Ishikawa (cell line): Measurements from ENCODE around the gene ARL10.

Source experiments
- CEBPB ChIP-seq: IDR thresholded peaks from 2 replicates; pipeline ENCODE4 v1.6.1; 2012
- CREB1 ChIP-seq: IDR thresholded peaks from 2 replicates; pipeline ENCODE4 v1.6.1; 2012; ENCODE audit warnings: low read depth
- EGR1 ChIP-seq: IDR thresholded peaks from 2 replicates; pipeline ENCODE4 v1.6.1; 2012
- EP300 ChIP-seq: IDR thresholded peaks from 2 replicates; pipeline ENCODE4 v1.6.1; 2012; ENCODE audit warnings: borderline replicate concordance
- FOXM1 ChIP-seq: IDR thresholded peaks from 2 replicates; pipeline ENCODE4 v1.6.1; 2012; ENCODE audit warnings: low read depth, borderline replicate concordance
- MAX ChIP-seq: IDR thresholded peaks from 2 replicates; pipeline ENCODE4 v1.6.1; 2012
- NFIC ChIP-seq: IDR thresholded peaks from 2 replicates; pipeline ENCODE4 v1.6.1; 2012
- RAD21 ChIP-seq: IDR thresholded peaks from 2 replicates; pipeline ENCODE4 v1.6.1; 2012; ENCODE audit warnings: low read depth
- REST ChIP-seq: IDR thresholded peaks from 2 replicates; pipeline ENCODE4 v1.6.1; 2012; ENCODE audit warnings: low read depth, mild to moderate bottlenecking
- TAF1 ChIP-seq: IDR thresholded peaks from 2 replicates; pipeline ENCODE4 v1.6.1; 2012; ENCODE audit warnings: low read depth, mild to moderate bottlenecking
- TCF12 ChIP-seq: IDR thresholded peaks from 2 replicates; pipeline ENCODE4 v1.6.1; 2012; ENCODE audit warnings: low read depth
- TEAD4 ChIP-seq: IDR thresholded peaks from 2 replicates; pipeline ENCODE4 v1.6.1; 2012
- YY1 ChIP-seq: IDR thresholded peaks from 2 replicates; pipeline ENCODE4 v1.6.1; 2012; ENCODE audit warnings: low read depth
- ZBTB7A ChIP-seq: IDR thresholded peaks from 2 replicates; pipeline ENCODE4 v1.6.1; 2012; ENCODE audit warnings: low read depth

- TF ChIP-seq MAX (no peak), CREB1 (no peak), ZBTB7A (no peak), TAF1 (no peak), FOXM1 (no peak), YY1 (no peak), REST (no peak), EP300 (no peak), TEAD4 (no peak), EGR1 (no peak), RAD21 (no peak), CEBPB (no peak), NFIC (no peak), TCF12 (no peak)
These were observed 42.4 kb downstream of the ARL10 start for GRCh38 chr5:176407456-176408251.
